ENCODE results near the gene RHBDL1. TPM values are rescaled to one million over a fixed set of nuclear protein-coding genes. Genes with fewer than 3 reads are reported as not detected.
A peak's percentile ranks its signal among the peaks of the same experiment; 100 is the strongest.

The RHBDL1 gene
- total and polyA plus RNA-seq, 10 of the 15 experiments (the other 5 are each of a cell fraction or from before 2014, with no cell fraction given) = 0.04 to 1.3 (median 0.65) TPM; not detected in 5

- ATAC-seq (no peak), DNase-seq (ENCODE audit: low read depth, low spot score) (no peak), FAIRE-seq (no peak)
- H3K9me3 ChIP-seq (replicated peaks; ENCODE audit: control insufficient read depth, insufficient read depth, low read length) = no peaks in the 10 kb centered on the region
- H3K4me3 ChIP-seq = no peak overlapping the region
- no peaks in the 10 kb centered on the region for H3K4me1 ChIP-seq (ENCODE audit: control insufficient read depth, insufficient read depth, low read length)
- ChIA-PET CTCF (no interaction called here), RAD21 (ENCODE audit: unreplicated experiment) (no interaction called here), POLR2A (no interaction called here), SMC1A (ENCODE audit: uncharacterized antibody, unreplicated experiment) (no interaction called here)
- BruUV-seq (replicated peaks) = no TSS peak
- intact Hi-C loops (cut with micrococcal nuclease; ENCODE audit: unreplicated experiment) (no loop called here), in situ Hi-C loops (cut with MboI) (no loop called here)
- no peak overlapping the region for H3K27ac ChIP-seq (ENCODE audit: control insufficient read depth, insufficient read depth)
- no peaks in the 10 kb centered on the region for H3K79me2 ChIP-seq (ENCODE audit: control insufficient read depth, insufficient read depth, low read length)
- no peaks in the 10 kb centered on the region; a peak in 1 of 4 replicates for H3K36me3 ChIP-seq (ENCODE audit: control insufficient read depth in 2 of 2, insufficient read depth in 2 of 2, low read length in 1 of 2)
- no peak overlapping the region for H3K9ac ChIP-seq (ENCODE audit: control insufficient read depth, insufficient read depth, low read length)
- 89% methylated on average over 35 of the region's 35 CpGs for WGBS (ENCODE audit: insufficient coverage, insufficient replicate concordance, low lambda C conversion rate, missing lambda C conversion rate)
- TF ChIP-seq CREM (IDR thresholded peaks at IDR 0.05; ENCODE audit: low read depth) = no peak
- no peaks in the 10 kb centered on the region; the same call in 1 of the 2 replicates for H4K20me1 ChIP-seq (ENCODE audit: control insufficient read depth, insufficient read depth)
- no peak overlapping the region for H2AFZ ChIP-seq (ENCODE audit: control insufficient read depth, low read depth, low read length)
- H3K27me3 ChIP-seq (replicated peaks in 1 of 2; ENCODE audit: control insufficient read depth in 2 of 2, insufficient read depth in 2 of 2, low read length in 1 of 2) = no peaks in the 10 kb centered on the region
- H3K4me2 ChIP-seq (ENCODE audit: control insufficient read depth, insufficient read depth) = no peak overlapping the region
Observed at GRCh38 chr16:625977-626765, 49.3 kb upstream of the RHBDL1 start.

GRCh38 chr16:626787-627453 lies 48.6 kb upstream of the RHBDL1 start:
- no TSS peak for BruUV-seq (replicated peaks)
- no peak for ATAC-seq
- DNase-seq (ENCODE audit: low read depth, low spot score) = no peak
- Histone ChIP-seq H3K27ac (ENCODE audit: control insufficient read depth, insufficient read depth) (no peak overlapping the region), H3K79me2 (ENCODE audit: control insufficient read depth, insufficient read depth, low read length) (no peaks in the 10 kb centered on the region), H3K4me3 (no peak overlapping the region), H4K20me1 (ENCODE audit: control insufficient read depth, insufficient read depth) (no peaks in the 10 kb centered on the region; the same call in 1 of the 2 replicates), H3K9ac (ENCODE audit: control insufficient read depth, insufficient read depth, low read length) (no peak overlapping the region), H3K27me3 (replicated peaks in 1 of 2; ENCODE audit: control insufficient read depth in 2 of 2, insufficient read depth in 2 of 2, low read length in 1 of 2) (no peaks in the 10 kb centered on the region), H2AFZ (ENCODE audit: control insufficient read depth, low read depth, low read length) (no peak overlapping the region), H3K4me1 (ENCODE audit: control insufficient read depth, insufficient read depth, low read length) (no peaks in the 10 kb centered on the region), H3K9me3 (replicated peaks; ENCODE audit: control insufficient read depth, insufficient read depth, low read length) (no peaks in the 10 kb centered on the region), H3K4me2 (ENCODE audit: control insufficient read depth, insufficient read depth) (no peak overlapping the region), H3K36me3 (ENCODE audit: control insufficient read depth in 2 of 2, insufficient read depth in 2 of 2, low read length in 1 of 2) (no peaks in the 10 kb centered on the region; a peak in 1 of 4 replicates)
- 91% methylated on average over 29 of the region's 29 CpGs for WGBS (ENCODE audit: insufficient coverage, insufficient replicate concordance, low lambda C conversion rate, missing lambda C conversion rate)
- in situ Hi-C loops (cut with MboI) = no loop called here
- ChIA-PET SMC1A (ENCODE audit: uncharacterized antibody, unreplicated experiment) (no interaction called here), CTCF (no interaction called here), RAD21 (ENCODE audit: unreplicated experiment) (no interaction called here), POLR2A (no interaction called here)
- peak; percentile 76 for TF ChIP-seq BCL3 (IDR thresholded peaks at IDR 0.05; ENCODE audit: borderline replicate concordance, insufficient read depth, low read depth, low read length, poor library complexity, severe bottlenecking)
- peak; percentile 32 for TF ChIP-seq PBX3 (IDR thresholded peaks at IDR 0.05; ENCODE audit: insufficient replicate concordance, low read depth, low read length)
- no peak for TF ChIP-seq USF1 (IDR thresholded peaks at IDR 0.05; ENCODE audit: borderline replicate concordance, extremely low read length, insufficient read depth, low read depth, low read length)
- FAIRE-seq = no peak
- intact Hi-C loops (cut with micrococcal nuclease; ENCODE audit: unreplicated experiment) = no loop called here
